Colonic mucosa (tissue), 4 donors: ENCODE results near the gene TTLL10. TPM values are rescaled to one million over a fixed set of nuclear protein-coding genes. Genes with fewer than 3 reads are reported as not detected.
A peak's percentile ranks its signal among the peaks of the same experiment; 100 is the strongest.

Experiments used
- DNase-seq: peaks from one replicate; pipeline ENCODE4 v3.0.0-alpha.2; 2020
- H3K27ac ChIP-seq: fragments of 200-600 bp; one replicate; pipeline ENCODE4 v1.8.0; 2021
- H3K27me3 ChIP-seq: fragments of 200-600 bp; one replicate; pipeline ENCODE4 v1.8.0; 2021
- H3K36me3 ChIP-seq: fragments of 200-600 bp; one replicate; pipeline ENCODE4 v1.8.0; 2021
- H3K4me1 ChIP-seq: fragments of 200-600 bp; one replicate; pipeline ENCODE4 v1.8.0; 2021; ENCODE audit warnings: mild to moderate bottlenecking
- H3K4me3 ChIP-seq: fragments of 200-600 bp; one replicate; pipeline ENCODE4 v1.8.0; 2021
- H3K9ac ChIP-seq, 2 donors: one replicate each; pipeline ENCODE4 v1.7.0; 2013; ENCODE audit warnings: control low read depth in 2 of 2, low read depth in 2 of 2, low read length in 2 of 2
- H3K9me3 ChIP-seq: fragments of 200-600 bp; one replicate; pipeline ENCODE4 v1.8.0; 2021
- intact Hi-C: fragments of 100-400 bp; cut with DNase I; formaldehyde crosslinking; loops from one replicate; pipeline ENCODE4 v1.14.1; 2022
- total RNA-seq, 2 donors: library from RNA; stranded (reverse); fragmentation: NEBNext Ultra II Directional in 1 of 2; extraction: Animal tissue kit (Norgen Biotek cat#: 25700) in 1 of 2; gene quantifications; one replicate each; pipeline ENCODE4 v1.2.1, GENCODE V29; 2021
- TF ChIP-seq, protein P1 (sequence below): fragments of 200-600 bp; IDR thresholded peaks from one replicate; pipeline ENCODE4 v1.8.0; 2022; ENCODE audit warnings: antibody characterized with exemption, mild to moderate bottlenecking
- donor health status: healthy.
- donor health status: DM: no; HTN: no; CAD: no.
- donor health status: DM: no; HTN: no; CAD: no.

The TTLL10 gene
- total RNA-seq, 2 donors from 2014 or later = 0.64 to 2.3 TPM

DNA sequence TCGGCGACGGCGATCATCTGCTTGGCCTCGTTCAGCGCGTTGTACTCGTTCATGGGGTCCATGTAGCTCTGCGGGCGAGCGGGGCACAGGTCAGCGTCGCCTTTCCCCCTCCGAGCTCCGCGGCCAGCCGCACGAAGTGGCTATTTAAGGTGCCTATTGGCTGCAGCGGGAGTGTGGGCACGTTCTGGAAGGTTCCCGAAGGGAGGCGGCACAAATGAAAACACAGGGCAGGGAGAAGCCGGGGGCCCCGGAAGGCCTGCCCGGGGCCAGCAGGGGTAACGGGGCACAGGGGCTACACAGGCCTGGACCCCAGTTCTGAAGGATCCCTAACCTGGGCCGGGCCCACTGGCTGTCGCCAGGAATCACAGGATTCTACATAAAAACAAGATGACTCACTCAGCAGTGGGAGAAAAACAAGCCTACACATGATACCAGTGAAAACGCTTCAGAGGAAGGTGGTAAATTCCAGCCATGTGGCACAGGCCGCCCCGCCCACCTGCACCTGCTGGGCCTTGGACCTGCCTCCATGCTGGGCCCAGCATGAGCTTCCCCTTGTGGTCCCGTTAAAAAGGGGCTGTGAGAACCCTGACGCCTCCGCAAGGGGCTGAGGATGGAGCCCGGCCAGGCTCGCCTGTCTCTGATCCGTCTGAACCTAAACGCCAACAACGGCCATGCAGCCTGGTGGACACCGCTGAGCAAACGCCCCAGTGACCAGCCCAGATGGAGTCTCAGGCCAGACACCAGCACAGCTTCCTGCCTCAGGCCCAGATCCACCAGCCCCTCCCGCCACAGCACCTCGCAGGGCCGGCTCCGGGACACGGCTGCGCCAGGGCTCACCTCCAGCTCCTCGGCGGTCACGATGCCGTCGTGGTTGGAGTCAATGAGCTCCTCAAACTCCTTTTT, 44.2 kb downstream of the TTLL10 start:
- TF ChIP-seq, protein P1, sequence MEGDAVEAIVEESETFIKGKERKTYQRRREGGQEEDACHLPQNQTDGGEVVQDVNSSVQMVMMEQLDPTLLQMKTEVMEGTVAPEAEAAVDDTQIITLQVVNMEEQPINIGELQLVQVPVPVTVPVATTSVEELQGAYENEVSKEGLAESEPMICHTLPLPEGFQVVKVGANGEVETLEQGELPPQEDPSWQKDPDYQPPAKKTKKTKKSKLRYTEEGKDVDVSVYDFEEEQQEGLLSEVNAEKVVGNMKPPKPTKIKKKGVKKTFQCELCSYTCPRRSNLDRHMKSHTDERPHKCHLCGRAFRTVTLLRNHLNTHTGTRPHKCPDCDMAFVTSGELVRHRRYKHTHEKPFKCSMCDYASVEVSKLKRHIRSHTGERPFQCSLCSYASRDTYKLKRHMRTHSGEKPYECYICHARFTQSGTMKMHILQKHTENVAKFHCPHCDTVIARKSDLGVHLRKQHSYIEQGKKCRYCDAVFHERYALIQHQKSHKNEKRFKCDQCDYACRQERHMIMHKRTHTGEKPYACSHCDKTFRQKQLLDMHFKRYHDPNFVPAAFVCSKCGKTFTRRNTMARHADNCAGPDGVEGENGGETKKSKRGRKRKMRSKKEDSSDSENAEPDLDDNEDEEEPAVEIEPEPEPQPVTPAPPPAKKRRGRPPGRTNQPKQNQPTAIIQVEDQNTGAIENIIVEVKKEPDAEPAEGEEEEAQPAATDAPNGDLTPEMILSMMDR = no peak
- no peak for DNase-seq
- Histone ChIP-seq H3K9me3 (no peaks in the 10 kb centered on the region), H3K36me3 (peaks cover 31% of the 10 kb centered on the region), H3K4me3 (no peak overlapping the region), H3K9ac (no peak overlapping the region), H3K27ac (no peak overlapping the region), H3K27me3 (no peaks in the 10 kb centered on the region), H3K4me1 (peaks cover 6% of the 10 kb centered on the region)
- intact Hi-C loops = no loop called here

DNA sequence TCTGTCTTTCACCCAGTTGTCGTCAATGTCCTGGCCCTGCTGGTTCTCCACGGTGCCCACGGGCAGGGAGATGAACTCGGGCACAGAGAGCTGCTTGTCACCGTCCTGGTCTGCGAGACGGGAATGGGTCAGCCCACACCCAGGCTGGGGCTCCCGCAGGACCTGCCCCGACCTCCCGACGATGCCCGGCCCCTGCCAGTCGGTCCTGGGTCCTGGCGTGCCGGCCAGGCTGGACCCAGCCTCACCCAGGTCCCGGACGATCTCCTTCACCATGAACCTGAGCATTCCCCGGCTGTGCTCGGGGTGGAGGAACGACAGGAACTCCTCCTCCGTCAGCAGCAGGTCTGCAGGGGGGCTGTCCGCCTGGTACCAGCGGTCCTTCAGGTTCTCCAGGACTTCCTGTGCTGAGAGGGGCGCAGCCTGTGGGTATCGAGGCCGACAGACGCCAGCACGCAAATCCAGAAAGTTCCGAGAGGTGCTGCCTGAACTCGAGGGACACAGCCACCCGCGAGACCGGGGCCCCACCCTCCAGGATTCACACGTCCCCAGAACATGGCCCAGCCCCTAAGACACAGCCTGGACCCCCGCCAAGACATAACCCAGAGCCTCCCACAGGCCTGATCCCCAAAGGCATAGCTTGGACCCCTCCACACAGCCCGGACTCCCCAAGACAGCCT, 45.0 kb downstream of the TTLL10 start:
- peaks cover 6% of the 10 kb centered on the region for H3K4me1 ChIP-seq
- H3K9ac ChIP-seq = no peak overlapping the region
- H3K4me3 ChIP-seq = no peak overlapping the region
- no peak for DNase-seq
- no peaks in the 10 kb centered on the region for H3K27me3 ChIP-seq
- intact Hi-C loops = no loop called here
- H3K9me3 ChIP-seq = no peaks in the 10 kb centered on the region
- no peak overlapping the region for H3K27ac ChIP-seq
- TF ChIP-seq, protein P1 = no peak
- H3K36me3 ChIP-seq = peaks cover 31% of the 10 kb centered on the region

DNA sequence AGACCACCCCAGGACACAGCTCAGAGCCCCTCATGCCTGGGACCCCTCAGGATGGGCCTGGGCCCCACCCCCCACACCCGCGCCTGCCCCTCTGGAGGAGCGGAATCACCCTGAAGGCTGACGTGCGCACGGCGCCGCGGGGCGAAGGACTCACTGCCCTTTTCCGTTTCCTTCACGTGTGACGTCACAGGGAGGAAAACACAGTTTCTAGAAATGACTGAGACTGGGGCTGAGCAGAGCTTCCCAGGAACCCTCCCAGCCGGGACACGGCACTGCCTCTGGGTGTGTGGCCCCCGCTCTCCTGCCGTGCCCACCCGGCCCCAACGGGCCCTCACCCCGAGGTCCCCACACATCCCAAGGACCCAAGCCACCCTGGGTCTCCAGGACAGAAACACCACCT, 45.7 kb downstream of the TTLL10 start:
- Histone ChIP-seq H3K4me3 (no peak overlapping the region), H3K27me3 (no peaks in the 10 kb centered on the region), H3K27ac (no peak overlapping the region), H3K9ac (no peak overlapping the region), H3K36me3 (peaks cover 31% of the 10 kb centered on the region), H3K4me1 (peaks cover 6% of the 10 kb centered on the region), H3K9me3 (no peaks in the 10 kb centered on the region)
- intact Hi-C loops = no loop called here
- DNase-seq = no peak
- TF ChIP-seq, protein P1 = no peak

GRCh38 chr1:1220197-1220596, 46.5 kb downstream of the TTLL10 start:
- Histone ChIP-seq H3K36me3 (peaks cover 31% of the 10 kb centered on the region), H3K27me3 (no peaks in the 10 kb centered on the region), H3K9ac (no peak overlapping the region), H3K4me3 (no peak overlapping the region), H3K9me3 (no peaks in the 10 kb centered on the region), H3K4me1 (peaks cover 6% of the 10 kb centered on the region), H3K27ac (no peak overlapping the region)
- DNase-seq = no peak
- intact Hi-C loops = loop anchor here (10.0 kb wide), 1 partner anchor 45 kb away; the partner anchor contains the start of gene TTLL10
- TF ChIP-seq, protein P1 = no peak

GRCh38 chr1:1221887-1222574, 48.4 kb downstream of the TTLL10 start:
- H3K36me3 ChIP-seq = peaks cover 31% of the 10 kb centered on the region
- no peak overlapping the region for H3K4me3 ChIP-seq
- intact Hi-C loops = loop anchor here (10.0 kb wide), 1 partner anchor 47 kb away; the partner anchor contains the start of gene TTLL10
- H3K9me3 ChIP-seq = no peaks in the 10 kb centered on the region
- no peak overlapping the region for H3K9ac ChIP-seq
- no peak overlapping the region for H3K27ac ChIP-seq
- peak; percentile 67 for DNase-seq
- H3K4me1 ChIP-seq = peaks cover 6% of the 10 kb centered on the region
- no peaks in the 10 kb centered on the region for H3K27me3 ChIP-seq
- TF ChIP-seq, protein P1 = no peak
